HG03108 (cell line): Measurements from ENCODE around the gene CCNDBP1.
"Not testable (repeated sequence)": the region's sequence is repeated elsewhere in the genome, so short reads cannot be mapped to it uniquely, and the experiment has no call there.

Experiments
- ATAC-seq: cut with Tn5 transposase; IDR thresholded peaks from one replicate; pipeline ENCODE4 v1.9.1; 2021; ENCODE audit warnings: moderate library complexity; ENCODE audit not compliant: unreplicated experiment

The CCNDBP1 gene

GRCh38 chr15:43185157-43186002, at the start of gene CCNDBP1:
Gene CCNDBP1, plus strand, starts transcription at chr15:43185403. Its CDS starts 96 bp downstream, at chr15:43185499.
- peak; percentile 90 for ATAC-seq

- ATAC-seq = no peak
These were observed 41.8 kb upstream of the CCNDBP1 start for GRCh38 chr15:43143203-43143941.

- no peak for ATAC-seq
These were observed 40.7 kb upstream of the CCNDBP1 start for GRCh38 chr15:43144512-43144911.

- no peak for ATAC-seq
These were observed 39.0 kb upstream of the CCNDBP1 start for GRCh38 chr15:43146184-43146583.

- ATAC-seq = no peak
These were observed 34.8 kb upstream of the CCNDBP1 start for GRCh38 chr15:43150191-43150929.

- ATAC-seq = no peak
These were observed 33.5 kb upstream of the CCNDBP1 start for GRCh38 chr15:43151688-43152087.

- no peak for ATAC-seq
These were observed 31.9 kb upstream of the CCNDBP1 start for GRCh38 chr15:43153269-43153668.

- no peak for ATAC-seq
These were observed 19.3 kb upstream of the CCNDBP1 start for GRCh38 chr15:43165801-43166325.

GRCh38 chr15:43167261-43167660, 17.9 kb upstream of the CCNDBP1 start:
- ATAC-seq = not testable (repeated sequence)

GRCh38 chr15:43168192-43169107, 16.8 kb upstream of the CCNDBP1 start:
- no peak for ATAC-seq

GRCh38 chr15:43169888-43170287, 15.3 kb upstream of the CCNDBP1 start:
- no peak for ATAC-seq

- not testable (repeated sequence) for ATAC-seq
These were observed 9.4 kb upstream of the CCNDBP1 start for GRCh38 chr15:43175656-43176309.

GRCh38 chr15:43177147-43177546, 8.1 kb upstream of the CCNDBP1 start:
- ATAC-seq = not testable (repeated sequence)

- no peak for ATAC-seq
These were observed 1.9 kb upstream of the CCNDBP1 start for GRCh38 chr15:43183270-43183669.

- peak; percentile 1 for ATAC-seq
These were observed 637 bp upstream of the CCNDBP1 start for GRCh38 chr15:43184407-43185124.

- ATAC-seq = peak; percentile 3
These were observed 775 bp downstream of the CCNDBP1 start for GRCh38 chr15:43186003-43186353.

GRCh38 chr15:43187544-43188155, 2.4 kb downstream of the CCNDBP1 start:
- ATAC-seq = no peak

GRCh38 chr15:43189296-43189695, 4.1 kb downstream of the CCNDBP1 start:
- no peak for ATAC-seq

GRCh38 chr15:43190178-43190577, 5.0 kb downstream of the CCNDBP1 start:
- ATAC-seq = no peak
